ENCODE results near the gene GNG2.

The GNG2 gene

GRCh38 chr14:51855234-51855633 lies 5.2 kb upstream of the GNG2 start:
- no peak for DNase-seq (ENCODE audit: low read depth, low spot score)

GRCh38 chr14:51856792-51857296 lies 3.6 kb upstream of the GNG2 start:
- no peak for DNase-seq (ENCODE audit: low read depth, low spot score)

GRCh38 chr14:51859131-51859530 lies 1.3 kb upstream of the GNG2 start:
- no peak for DNase-seq (ENCODE audit: low read depth, low spot score)

DNA sequence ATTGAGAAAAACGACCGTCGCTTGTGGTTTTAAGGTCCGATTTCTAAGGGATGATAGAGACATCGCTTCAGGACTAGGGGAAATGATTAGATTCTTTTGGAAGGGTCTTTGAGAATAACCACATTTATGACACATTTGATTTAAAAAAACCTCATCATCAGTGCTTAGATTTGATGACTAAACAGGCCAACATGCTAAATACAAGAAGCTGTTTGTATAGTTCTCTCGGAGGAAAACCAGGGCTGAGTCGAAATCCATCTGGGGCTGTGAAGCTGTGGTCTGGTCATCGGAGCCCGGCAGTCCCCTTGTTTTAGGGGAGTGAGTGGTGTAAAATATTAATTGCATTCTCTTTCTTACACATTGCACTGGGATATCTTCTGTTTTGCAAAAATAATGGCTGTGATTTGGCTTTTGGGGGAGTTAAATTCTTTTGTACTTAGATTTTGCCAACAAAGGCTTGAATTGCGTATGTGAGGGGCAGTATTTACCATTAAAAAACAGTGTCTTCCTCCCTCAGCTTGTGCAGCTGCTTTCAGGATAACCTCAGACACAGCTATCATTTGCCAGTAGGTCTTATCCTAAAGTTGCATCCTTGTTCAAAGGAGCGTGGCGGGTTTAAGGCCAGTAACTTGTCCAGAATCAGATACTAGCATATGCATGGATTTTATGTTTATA lies 550 bp downstream of the GNG2 start:
- DNase-seq (ENCODE audit: low read depth, low spot score): no peak

GRCh38 chr14:51862176-51862796 lies 1.9 kb downstream of the GNG2 start:
- no peak for DNase-seq (ENCODE audit: low read depth, low spot score)

- no peak for DNase-seq (ENCODE audit: low read depth, low spot score)
Measured at GRCh38 chr14:51862860-51863259, 2.4 kb downstream of the GNG2 start.

DNA sequence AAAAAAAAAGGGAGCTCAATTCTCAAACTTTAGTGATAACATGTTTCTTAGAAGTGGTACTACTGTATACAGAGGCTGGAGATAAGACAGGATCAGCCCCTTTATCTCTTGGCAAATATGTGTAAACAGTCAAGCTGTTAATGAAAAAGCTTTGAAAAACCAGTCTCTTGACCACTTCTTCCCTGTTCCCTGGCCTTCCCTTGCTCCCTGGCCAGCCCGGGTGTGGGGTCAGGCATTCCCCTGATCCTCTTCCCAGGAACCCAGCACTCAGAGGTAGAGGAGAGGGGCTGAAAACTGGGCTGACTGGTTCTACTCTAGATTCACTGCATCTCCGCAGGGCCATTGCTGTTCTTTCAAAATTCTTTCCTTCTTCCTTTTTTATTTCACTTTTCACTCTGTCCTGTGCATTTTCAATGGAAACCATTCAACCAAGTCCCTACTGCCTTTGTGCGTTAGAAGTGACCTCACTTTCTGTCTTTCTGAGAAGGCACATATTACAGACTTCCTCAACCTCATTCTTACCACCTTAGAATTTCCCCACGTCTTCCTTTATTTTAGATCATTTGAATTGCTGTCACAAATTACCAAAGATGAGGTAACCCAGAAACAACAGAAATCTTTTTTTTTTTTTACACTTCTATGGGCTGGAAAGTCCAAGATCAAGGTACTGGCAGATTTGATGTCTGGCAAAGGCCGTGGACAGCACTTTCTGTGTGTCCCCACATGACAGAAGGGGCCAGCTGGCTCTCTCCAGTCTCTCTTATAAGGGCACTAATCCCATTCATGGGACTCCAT lies 5.7 kb downstream of the GNG2 start:
- no peak for DNase-seq (ENCODE audit: low read depth, low spot score)

- no peak for DNase-seq (ENCODE audit: low read depth, low spot score)
Measured at GRCh38 chr14:51867741-51868140, 7.3 kb downstream of the GNG2 start.

GRCh38 chr14:51868405-51868804 lies 8.0 kb downstream of the GNG2 start:
- DNase-seq (ENCODE audit: low read depth, low spot score): no peak

- no peak for DNase-seq (ENCODE audit: low read depth, low spot score)
Measured at GRCh38 chr14:51869411-51870100, 9.1 kb downstream of the GNG2 start.

DNA sequence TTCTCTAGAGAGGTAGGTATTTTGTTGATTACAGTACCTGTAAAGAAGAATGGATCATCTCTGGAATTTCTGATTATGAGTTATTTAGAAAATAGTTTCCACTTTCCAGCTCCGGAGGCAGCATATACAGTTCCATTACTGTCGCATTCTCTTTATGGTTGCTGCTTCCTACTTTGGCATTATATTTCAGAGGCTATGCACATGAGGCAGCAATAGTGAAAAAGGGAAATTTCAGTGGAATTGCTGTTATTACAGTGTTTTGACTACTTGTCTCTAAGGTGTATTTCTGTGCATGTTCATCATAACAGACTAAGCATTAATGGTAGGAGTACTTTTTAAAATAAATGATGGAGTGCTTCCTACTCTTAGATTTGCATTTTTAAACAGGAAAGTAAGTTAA lies 10.2 kb downstream of the GNG2 start:
- DNase-seq (ENCODE audit: low read depth, low spot score): no peak

GRCh38 chr14:51871846-51872245 lies 11.4 kb downstream of the GNG2 start:
- DNase-seq (ENCODE audit: low read depth, low spot score): no peak

- DNase-seq (ENCODE audit: low read depth, low spot score): no peak
Measured at GRCh38 chr14:51872396-51872795, 12.0 kb downstream of the GNG2 start.

- peak; percentile 74 for DNase-seq (ENCODE audit: low read depth, low spot score)
Measured at GRCh38 chr14:51873221-51873893, 12.9 kb downstream of the GNG2 start.

DNA sequence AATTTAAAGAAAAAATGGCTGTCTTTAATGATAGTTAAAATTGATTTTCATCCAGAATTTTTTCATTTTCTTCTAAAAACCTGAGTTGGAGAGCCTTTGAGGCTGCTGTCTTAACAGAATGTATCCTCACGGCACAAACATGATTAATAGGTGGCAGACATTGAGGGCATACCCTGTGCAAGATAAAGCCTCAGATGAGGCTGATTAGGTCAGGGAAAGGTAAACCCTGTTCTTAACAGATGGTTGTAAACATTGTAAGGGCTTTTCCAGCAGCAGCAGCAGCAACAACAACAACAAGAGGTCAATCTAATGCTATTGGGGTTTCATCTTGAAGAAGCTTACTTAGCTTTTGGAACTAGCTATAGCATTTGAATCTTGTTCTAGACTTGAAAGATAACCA lies 17.4 kb downstream of the GNG2 start:
- no peak for DNase-seq (ENCODE audit: low read depth, low spot score)

DNA sequence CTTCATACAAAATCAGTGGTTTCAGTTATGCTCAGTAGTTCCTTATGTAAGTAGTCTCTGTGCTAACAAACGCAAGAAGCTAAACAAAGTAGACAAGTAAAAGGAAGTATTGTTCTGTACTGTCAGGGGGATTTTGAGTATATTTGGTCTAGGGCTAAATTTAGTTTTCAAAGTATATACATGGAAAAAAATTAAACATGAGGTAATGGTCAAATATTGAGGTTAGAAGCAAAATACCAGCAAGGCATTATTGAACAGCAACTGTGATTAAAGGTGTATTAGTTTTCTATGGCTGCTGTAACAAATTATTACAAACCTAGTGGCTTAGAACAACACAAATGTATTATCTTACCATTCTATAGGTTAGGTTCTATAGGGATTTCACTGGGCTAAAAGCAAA lies 18.8 kb downstream of the GNG2 start:
- DNase-seq (ENCODE audit: low read depth, low spot score): no peak

DNA sequence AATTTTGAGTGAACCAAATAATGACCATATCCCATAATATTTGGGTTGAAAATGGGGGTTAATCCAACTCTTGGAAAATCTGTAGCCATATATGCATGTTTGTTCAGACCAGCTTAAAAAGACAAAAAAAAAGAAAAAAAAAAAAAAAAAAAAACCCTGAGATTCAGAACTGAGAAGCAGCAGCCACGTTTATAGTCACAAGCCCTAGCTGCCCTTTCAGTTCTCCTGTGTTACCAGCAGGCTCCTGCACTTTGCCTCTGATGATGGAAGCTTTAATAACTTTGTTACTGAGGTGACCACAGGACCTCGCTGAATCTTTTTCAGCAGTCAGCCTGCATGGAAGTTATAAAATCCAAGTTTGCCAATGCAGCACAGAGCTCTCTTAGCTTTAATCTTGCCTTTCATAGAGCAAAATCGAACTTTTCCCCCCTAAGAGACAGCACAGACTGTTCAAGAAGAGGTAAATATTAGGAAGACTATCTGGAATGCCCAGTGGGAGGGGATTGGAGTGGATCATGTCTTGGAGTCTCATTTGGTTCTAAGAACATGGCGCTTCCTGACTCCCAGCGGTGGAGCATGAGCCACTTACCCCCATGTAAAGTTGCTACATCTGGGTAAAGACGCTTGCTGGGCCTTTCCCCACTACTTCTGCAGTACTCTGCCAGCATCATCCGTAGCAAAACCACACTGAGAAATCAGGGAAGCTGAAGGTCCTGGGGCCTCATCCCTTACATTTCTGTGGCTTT lies 20.6 kb downstream of the GNG2 start:
- no peak for DNase-seq (ENCODE audit: low read depth, low spot score)

DNA sequence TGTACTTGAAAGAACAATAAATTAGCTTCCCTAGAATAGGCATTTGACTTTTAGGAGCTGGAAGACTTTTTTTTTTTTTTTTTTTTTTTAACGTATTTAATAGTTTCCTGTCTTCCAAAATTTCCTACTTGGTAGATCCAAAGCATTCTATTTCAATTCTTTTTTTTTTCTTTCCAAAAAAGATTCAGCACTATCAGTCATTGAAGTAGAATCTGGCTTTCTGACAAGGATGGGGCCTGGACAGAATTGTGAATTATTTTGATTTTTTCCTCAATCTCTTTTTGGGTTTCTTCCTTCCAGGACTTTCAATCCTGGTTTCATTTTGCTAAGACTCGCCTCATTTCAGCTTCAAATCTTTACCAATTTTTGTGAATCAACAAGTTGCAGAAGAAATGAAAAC lies 21.2 kb downstream of the GNG2 start:
- DNase-seq (ENCODE audit: low read depth, low spot score): no peak

GRCh38 chr14:51883232-51883631 lies 22.8 kb downstream of the GNG2 start:
- no peak for DNase-seq (ENCODE audit: low read depth, low spot score)

DNA sequence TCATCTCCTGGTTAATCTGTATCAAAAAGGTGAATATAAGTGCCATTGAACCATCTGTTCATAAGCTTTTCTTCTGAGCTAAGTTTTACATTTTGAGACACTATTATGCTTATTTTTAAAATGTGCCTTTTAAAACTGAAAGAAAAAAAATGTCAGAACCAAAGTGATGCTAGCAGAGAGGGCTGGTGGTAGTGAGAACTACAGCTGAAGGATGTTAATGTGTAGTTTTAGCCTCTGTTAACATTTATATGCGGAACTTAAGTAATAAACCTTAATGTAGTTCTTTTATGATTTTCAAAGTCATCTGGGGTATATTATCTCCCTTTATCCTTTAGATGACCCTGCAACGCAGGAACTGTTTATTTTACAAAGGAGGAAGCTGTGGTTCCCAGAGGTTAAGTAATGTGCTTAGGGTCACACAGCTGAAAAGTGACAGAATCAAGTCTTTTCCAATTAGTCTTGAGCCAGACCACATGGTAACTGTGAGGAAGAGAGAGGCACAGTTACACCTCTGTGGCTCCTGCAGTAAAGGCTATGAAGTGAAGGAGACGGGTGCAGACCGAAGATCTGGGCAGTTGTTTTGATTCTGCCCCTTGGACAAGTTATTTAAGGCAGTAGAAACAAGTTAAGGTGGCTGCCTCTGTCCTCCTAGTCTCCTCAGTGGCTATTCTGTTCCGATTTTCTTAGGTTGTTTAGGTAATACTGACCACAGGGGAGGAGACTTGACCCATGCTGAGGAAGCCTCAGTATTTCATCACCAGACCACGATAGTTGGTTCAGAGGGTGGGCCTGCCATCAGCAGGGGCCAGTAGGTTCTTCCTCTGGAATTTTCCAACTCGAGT lies 23.9 kb downstream of the GNG2 start:
- no peak for DNase-seq (ENCODE audit: low read depth, low spot score)
